NCI-H1694 treated with DMSO at 0.1 percent for 48 hours (cell line): Measurements from ENCODE around the gene FAM227B.
"Not testable (repeated sequence)": the region's sequence is repeated elsewhere in the genome, so short reads cannot be mapped to it uniquely, and the experiment has no call there.

Source experiments
- DNase-seq: peaks from one replicate; lab custom pipeline; 2025; lab: John Stamatoyannopoulos, UW

FAM227B gene

DNA sequence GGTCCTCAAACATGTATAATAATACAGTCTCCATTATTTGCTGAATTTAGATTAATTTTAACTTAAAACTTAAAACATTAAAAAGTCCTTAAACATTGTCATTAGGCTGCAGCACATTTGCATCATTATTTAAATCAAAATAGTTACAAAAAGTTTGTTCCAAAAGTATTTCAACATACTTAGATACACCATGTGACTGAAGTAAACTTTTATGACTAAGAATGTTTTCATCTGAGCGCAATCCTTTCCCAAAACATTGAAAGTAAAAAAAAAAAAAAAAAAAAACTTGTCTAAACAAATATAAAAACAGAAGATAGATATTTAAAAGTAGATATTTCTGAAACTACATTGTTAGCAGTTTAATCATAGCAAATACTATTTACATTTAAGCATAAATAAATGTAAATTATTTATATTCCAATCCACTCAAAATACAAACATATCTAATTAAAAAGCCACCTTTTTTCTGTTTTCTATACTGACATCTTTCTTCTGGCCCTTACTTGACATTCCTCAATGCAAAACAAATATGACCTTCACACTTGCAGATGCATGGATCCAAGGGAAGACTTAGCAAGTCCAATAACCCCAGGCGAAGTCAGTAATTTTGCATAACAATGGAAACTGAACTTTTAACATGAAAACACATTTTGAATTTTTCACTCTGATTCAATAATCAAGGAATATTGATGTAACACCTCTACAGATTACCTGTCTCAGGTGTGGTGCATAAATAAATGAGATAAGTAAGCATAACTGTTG, 10.3 kb downstream of the FAM227B start:
- no peak for DNase-seq

DNA sequence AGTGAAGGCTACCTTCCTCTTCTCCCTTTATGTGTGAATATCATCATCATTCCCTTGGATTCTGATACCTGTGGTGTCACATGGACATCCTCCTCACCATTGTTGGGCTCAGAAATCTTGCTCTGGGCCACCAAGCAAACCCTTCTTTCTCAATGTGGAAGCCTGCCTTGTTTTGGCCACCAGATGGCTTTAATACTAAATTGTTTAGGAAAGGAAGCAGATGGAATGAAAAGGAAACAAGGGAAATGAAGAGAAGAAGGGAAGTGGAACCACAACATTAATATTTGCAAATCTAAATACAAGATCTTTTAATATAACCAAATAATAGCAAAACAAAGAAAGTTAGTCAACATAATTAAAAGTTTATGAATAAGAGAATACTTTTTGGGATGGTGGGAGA, 14.0 kb downstream of the FAM227B start:
- DNase-seq: no peak

DNA sequence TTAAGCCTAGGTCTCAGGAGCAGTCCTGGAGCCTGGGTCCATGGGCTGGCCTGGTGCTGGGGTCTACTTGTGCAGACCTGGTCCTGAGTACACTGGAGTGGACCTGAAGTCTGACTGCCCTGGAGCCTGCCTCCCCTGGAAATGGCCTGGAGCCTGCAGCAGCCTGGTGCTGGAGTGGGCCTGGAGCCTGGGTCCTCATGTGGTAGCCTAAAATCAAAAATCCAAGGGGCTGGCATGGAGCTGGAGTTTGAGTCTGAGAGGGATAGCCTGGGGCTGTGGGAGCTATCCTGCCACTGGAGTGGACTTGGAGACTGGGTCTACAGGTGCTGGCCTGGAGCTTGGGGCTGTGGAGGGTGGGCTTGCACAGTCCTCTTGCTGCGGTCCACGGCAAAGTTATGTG, 15.0 kb downstream of the FAM227B start:
- no peak for DNase-seq

GRCh38 chr15:49604625-49605409, 15.8 kb downstream of the FAM227B start:
- no peak for DNase-seq

DNA sequence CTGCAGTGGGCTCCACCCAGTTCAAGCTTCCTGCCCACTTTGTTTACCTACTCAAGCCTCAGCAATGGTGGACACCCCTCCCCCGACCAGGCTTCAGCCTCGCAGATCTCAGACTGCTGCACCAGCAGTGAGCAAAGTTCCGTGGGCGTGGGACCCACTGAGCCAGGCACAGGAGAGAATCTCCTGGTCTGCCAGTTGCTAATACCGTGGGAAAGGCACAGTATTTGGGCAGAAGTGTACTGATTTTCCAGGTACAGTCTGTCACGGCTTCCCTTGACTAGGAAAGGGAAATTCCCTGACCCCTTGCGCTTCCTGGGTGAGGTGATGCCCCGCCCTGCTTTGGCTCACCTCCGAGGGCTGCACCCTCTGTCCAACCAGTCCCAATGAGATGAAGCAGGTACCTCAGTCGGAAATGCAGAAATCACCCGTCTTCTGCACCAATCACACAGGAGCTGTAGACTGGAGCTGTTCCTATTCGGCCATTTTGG, 27.7 kb downstream of the FAM227B start:
- not testable (repeated sequence) for DNase-seq

GRCh38 chr15:49589030-49589429, 31.6 kb downstream of the FAM227B start:
- DNase-seq: no peak

DNA sequence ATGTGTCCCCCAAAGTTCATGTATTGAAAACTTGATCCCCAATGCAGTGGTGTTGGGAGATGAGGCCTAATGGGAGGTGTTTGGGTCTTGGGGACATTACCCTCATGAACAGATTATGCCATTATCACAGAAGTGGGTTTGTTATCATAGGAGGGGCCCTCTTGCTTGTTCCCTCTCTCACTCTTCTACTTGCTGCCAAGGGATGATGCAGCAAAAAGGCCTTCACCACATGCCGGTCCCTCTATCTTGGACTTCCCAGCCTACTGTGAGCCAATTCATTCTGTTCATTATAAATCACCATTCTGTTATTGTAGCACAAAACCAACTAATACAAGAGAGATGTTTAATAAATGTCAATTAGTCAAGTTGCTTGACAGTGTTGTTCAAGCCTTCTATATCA, 47.2 kb downstream of the FAM227B start:
- DNase-seq: no peak

GRCh38 chr15:49570672-49571071, 49.9 kb downstream of the FAM227B start:
- no peak for DNase-seq

DNA sequence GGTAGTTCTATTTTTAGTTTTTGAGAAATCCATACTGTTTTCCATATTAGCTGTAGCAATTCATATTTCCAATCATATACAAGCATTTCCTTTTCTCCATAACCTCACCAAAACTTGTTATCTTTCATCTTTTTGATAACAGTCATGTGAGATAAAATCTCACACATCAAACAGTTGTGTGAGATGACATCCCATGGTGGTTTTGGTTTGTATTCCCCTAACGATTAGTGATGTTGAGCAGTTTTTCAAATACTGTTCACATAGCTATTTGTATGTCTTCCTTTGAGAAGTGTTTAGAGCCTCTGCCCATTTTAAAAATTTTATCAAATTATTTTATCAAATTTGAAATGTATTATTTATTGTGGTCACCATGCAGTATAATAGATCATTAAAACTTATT, 50.4 kb downstream of the FAM227B start:
- DNase-seq: no peak

DNA sequence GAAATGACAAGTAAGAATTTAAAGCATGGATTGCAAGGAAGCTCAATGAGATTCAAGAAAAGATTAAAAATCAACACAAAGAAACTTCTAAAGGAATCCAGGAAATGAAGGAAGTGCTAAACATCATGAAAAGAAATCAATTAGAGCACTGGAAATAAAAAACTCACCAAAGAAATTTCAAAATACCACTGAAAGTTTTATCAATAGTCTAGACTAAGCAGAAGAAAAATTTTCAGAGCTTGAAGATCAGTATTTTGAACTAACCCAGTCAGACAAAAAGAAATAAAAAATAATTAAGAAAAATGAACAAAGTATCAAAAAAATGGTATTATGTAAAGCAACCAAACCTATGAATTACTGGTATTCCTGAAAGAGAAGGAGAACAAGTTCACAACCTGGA, 60.6 kb downstream of the FAM227B start:
- DNase-seq: no peak

DNA sequence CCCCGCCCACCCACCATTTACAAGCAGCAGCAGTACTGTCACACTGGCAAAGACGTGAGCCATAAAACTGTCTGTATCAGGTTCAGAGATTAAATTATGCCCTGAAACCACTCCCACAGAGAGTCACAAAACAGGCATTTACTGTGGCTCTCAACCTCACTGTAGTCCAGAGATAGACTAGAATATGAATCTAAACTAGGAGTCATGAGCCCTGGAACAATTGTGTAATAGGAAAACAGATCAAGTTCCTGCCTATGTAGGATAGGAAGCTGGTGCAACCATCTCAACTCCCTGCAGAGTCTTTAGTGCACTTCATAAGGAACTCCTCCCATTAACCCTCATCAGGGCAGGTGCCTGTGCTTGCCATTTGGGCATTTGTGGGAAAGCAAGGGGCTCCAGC, 61.7 kb downstream of the FAM227B start:
- no peak for DNase-seq

- no peak for DNase-seq
Measured at GRCh38 chr15:49556437-49556836, 64.2 kb downstream of the FAM227B start.

DNA sequence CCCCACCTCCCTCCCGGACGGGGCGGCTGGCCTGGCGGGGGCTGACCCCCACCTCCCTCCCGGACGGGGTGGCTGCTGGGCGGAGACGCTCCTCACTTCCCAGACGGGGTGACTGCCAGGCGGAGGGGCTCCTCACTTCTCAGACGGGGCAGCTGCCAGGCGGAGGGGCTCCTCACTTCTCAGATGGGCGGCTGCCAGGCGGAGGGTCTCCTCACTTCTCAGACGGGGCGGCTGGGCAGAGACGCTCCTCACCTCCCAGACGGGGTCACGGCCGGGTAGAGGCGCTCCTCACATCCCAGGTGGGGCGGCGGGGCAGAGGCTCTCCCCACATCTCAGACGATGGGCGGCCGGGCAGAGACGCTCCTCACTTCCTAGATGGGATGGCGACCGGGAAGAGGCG, 70.3 kb downstream of the FAM227B start:
- not testable (repeated sequence) for DNase-seq

DNA sequence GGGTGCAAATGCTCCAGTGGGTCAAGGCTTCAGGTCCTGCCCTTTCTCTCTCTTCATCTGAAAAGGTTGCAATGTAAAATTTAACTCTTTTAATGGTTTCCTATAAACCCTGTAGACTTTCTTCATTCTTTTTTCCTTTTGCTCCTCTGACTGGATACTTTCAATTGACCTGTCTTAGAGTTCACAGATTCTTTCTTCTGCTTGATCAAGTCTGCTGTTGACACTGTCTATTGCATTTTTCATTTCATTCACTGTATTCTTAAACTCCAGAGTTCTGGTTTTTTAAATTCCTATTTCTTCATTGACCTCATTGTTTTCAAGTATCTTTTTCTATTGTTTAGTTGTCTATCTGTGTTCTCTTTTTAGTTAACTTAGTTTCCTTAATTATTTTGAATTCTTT, 82.1 kb downstream of the FAM227B start:
- DNase-seq: no peak

- DNase-seq: no peak
Measured at GRCh38 chr15:49530092-49530491, 90.5 kb downstream of the FAM227B start.

- no peak for DNase-seq
Measured at GRCh38 chr15:49528289-49528688, 92.3 kb downstream of the FAM227B start.

DNA sequence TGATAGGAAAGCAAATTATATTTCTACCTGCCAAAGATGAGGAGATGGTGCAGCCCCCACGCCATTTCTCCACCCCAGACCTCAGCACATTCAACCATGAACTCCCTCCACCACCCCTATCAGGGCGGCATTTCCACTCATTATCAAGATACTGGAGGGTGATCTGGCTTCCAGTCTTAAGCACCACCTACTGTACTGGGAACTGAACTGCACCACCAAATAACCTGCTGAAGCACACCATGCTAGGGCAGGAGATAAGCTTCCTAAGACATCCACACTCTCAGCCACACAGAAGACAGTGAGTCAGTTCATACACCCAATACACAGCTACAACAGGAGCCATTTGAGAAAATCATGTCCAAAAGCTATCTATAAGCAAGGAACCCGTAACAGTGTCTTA, 98.8 kb downstream of the FAM227B start:
- no peak for DNase-seq

GRCh38 chr15:49512739-49513138, 107.9 kb downstream of the FAM227B start:
- DNase-seq: not testable (repeated sequence)

- no peak for DNase-seq
Measured at GRCh38 chr15:49507261-49507660, 113.4 kb downstream of the FAM227B start.

- no peak for DNase-seq
Measured at GRCh38 chr15:49506341-49506740, 114.3 kb downstream of the FAM227B start.

DNA sequence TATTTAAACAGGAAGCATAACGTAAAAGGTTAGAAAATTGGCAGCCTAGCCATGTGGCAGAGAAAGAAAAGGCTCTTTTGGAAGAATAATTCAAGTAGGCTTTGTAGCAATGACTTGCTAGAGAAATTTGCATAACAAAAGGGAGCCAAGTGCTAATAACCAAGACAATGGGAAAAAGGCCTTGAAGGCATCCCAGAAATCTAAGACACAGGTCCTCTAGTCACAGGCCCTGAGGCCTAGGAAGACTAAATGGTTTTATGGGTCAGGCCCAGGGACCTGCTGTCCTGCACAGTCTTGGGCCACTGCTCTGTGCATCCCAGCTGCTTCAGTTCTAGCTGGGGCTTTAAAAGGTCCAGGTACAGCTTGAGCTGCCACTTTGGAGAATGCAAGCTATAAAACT, 119.0 kb downstream of the FAM227B start:
- no peak for DNase-seq

DNA sequence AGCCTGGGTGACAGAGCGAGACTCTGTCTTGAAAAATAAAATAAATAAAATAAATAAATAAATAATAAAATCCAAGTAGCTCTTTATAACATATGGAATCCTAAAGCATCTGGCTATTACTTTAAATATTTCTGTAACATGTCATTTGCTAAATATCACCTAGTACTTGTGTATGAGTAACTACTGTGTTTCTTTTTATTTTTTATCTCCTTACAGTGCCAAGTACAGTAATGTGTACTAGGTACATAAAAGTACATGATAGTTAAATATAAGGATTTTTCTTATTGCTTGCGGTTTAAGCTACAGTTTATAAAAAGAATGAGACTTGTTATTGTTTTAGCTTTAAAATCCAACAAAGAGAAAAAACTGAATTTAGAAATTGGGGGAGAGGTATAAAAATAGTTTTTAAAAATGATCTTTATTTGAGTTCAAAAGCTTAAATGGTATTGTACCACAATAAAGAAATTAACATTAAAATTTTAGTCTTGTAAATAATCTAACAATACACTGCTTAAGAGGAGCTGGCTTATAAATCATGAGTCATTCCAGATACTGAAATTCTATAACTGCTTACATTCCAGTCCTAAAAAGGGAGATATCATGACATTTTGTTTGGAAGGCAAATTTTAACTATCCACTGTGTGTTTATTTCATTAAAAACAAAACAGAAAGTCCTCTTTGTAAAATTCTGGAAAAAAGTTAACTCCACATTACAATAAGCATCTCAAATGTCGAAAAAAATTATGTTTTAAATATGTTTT, 124.4 kb downstream of the FAM227B start:
- DNase-seq: no peak

DNA sequence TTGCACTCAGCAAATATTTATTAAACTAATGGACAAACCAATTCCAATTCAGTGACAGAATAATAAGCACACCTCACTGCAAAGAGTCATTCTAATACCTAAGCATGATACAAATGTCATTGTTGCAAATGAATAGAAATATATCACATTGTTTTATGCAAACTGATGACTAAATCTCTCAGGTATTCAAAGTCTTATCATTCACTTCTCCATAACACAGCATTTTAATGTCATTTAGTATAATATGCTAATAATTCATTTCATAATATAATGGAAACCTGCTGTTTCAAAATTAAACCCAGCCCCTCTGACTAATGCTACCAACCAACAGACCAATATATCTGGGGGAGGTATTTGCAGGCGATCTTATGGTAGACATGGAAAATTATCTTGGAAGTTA, 125.8 kb downstream of the FAM227B start:
- DNase-seq: no peak
